ENCODE measurements around the gene ANO4.

Gene ANO4

GRCh38 chr12:100864366-100864765 lies 69.8 kb downstream of the ANO4 start (continued):
- TF ChIP-seq TSHZ2 (CRISPR knock-in tag; IDR thresholded peaks at IDR 0.05) = no peak
- TF ChIP-seq ZFP3 (CRISPR knock-in tag; IDR thresholded peaks at IDR 0.05) = no peak
- TF ChIP-seq ZNF8 (CRISPR knock-in tag; IDR thresholded peaks at IDR 0.05) = no peak
- no peak for TF ChIP-seq CSDC2 (CRISPR knock-in tag; IDR thresholded peaks at IDR 0.05)
- TF ChIP-seq RARB (CRISPR knock-in tag; IDR thresholded peaks at IDR 0.05) = no peak
- TF ChIP-seq PPARA (CRISPR knock-in tag; IDR thresholded peaks at IDR 0.05; ENCODE audit: borderline replicate concordance) = no peak
- no peak for TF ChIP-seq ZNF565 (CRISPR knock-in tag; conservative IDR thresholded peaks at IDR 0.05; ENCODE audit: low read depth)
- TF ChIP-seq TOX (CRISPR knock-in tag; IDR thresholded peaks at IDR 0.05; ENCODE audit: borderline replicate concordance) = no peak
- no peak for TF ChIP-seq ZC3H10 (CRISPR knock-in tag; IDR thresholded peaks at IDR 0.05)
- TF ChIP-seq OSR1 (CRISPR knock-in tag; IDR thresholded peaks at IDR 0.05) = no peak

GRCh38 chr12:100867639-100868393 lies 73.2 kb downstream of the ANO4 start:
- ATAC-seq = no peak
- no peak for TF ChIP-seq GLIS3 (CRISPR knock-in tag; IDR thresholded peaks at IDR 0.05)
- no peak for TF ChIP-seq TSHZ2 (CRISPR knock-in tag; IDR thresholded peaks at IDR 0.05)
- no peak for TF ChIP-seq ISL1 (CRISPR knock-in tag; IDR thresholded peaks at IDR 0.05)
- no peak for TF ChIP-seq ESRRG (CRISPR knock-in tag; IDR thresholded peaks at IDR 0.05)
- TF ChIP-seq TOX (CRISPR knock-in tag; IDR thresholded peaks at IDR 0.05; ENCODE audit: borderline replicate concordance) = no peak
- no peak for TF ChIP-seq OSR1 (CRISPR knock-in tag; IDR thresholded peaks at IDR 0.05)
- TF ChIP-seq PATZ1 (CRISPR knock-in tag; IDR thresholded peaks at IDR 0.05; ENCODE audit: borderline replicate concordance) = no peak
- TF ChIP-seq CREB5 (CRISPR knock-in tag; IDR thresholded peaks at IDR 0.05; ENCODE audit: low read depth) = no peak
- no peak for TF ChIP-seq ZC3H10 (CRISPR knock-in tag; IDR thresholded peaks at IDR 0.05)
- TF ChIP-seq PPARA (CRISPR knock-in tag; IDR thresholded peaks at IDR 0.05; ENCODE audit: borderline replicate concordance) = no peak
- TF ChIP-seq TCF4 (CRISPR knock-in tag; IDR thresholded peaks at IDR 0.05; ENCODE audit: borderline replicate concordance) = no peak
- no peak for TF ChIP-seq CSRNP3 (CRISPR knock-in tag; IDR thresholded peaks at IDR 0.05)
- no peak for TF ChIP-seq ZNF70 (CRISPR knock-in tag; IDR thresholded peaks at IDR 0.05)
- TF ChIP-seq ZFP30 (CRISPR knock-in tag; IDR thresholded peaks at IDR 0.05) = no peak
- no peak for TF ChIP-seq POU6F1 (CRISPR knock-in tag; IDR thresholded peaks at IDR 0.05; ENCODE audit: borderline replicate concordance, low read depth)
- no peak for TF ChIP-seq ZNF8 (CRISPR knock-in tag; IDR thresholded peaks at IDR 0.05)
- no peak for TF ChIP-seq ARNTL (CRISPR knock-in tag; IDR thresholded peaks at IDR 0.05; ENCODE audit: borderline replicate concordance, low read depth)
